Fibroblast of skin of left quadriceps (primary cell): ENCODE results near the gene PRDX2.
"Not testable (repeated sequence)": the region's sequence is repeated elsewhere in the genome, so short reads cannot be mapped to it uniquely, and the experiment has no call there.

Experiments used
- DNase-seq, 2 experiments: peaks; one replicate each; pipeline ENCODE4 v3.0.0-alpha.2; 2013; ENCODE audit warnings: low read depth in 2 of 2

The PRDX2 gene

DNA sequence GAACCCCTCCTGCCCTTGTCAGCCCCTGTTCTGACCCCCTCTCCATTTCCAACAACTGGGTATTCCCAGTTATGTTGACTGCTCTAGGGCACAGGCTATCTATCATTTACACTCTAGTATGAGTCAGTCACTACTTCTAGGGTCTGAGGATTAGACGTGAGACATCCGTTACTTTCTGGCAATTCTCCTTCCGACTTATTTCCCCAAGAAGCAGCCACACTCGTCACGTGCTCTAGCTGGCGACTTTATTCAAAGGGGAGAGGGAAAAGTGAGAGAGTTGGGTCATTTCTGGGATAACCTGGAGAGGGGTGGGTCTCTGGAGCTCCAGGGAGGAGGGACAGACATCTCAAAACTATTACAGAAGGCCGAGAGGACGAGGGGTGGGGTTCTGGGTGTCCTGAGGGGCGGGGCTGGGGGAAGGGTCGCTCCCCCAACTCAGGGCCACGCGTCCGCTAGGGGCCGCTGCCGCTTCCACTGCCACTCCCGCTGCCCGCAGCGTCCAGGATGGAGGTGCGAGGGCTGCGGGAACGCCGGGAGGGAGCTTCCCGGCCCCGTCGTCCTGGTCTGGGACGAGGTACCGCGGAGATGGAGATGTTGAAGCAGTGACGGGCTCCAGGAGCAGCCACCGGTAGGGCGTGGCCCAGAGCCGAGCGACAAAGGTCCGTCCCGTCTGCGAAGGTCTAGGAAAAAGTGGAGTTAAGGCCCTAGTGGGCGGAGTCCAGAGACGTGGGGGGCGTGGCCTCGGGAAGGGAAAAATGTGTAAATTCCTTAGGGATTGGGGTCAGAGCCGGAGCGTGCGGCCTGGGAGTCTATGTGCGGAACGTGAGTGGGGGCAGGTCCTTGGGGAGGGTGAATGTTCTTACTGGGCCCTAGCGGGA is 23.9 kb upstream of the PRDX2 start:
- no peak for DNase-seq

DNA sequence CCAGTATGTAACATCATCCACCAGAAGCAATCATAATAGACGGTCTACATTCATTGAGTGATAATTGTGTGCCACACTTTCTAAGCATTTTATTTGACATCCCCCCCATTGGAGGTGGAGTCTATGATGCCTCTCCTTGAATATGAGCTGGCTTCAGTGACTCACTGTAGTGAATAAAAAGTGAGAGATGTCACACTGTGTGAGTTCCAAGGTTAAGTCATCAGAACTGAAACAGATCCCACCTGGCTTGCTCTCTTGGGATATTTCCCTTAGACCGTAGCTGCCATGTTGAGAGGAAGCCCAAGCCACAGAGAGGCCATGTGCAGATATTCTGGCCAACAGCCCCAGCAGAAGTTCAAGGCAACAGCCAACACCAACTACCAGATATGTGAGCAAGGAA is 20.2 kb upstream of the PRDX2 start:
- DNase-seq: no peak

DNA sequence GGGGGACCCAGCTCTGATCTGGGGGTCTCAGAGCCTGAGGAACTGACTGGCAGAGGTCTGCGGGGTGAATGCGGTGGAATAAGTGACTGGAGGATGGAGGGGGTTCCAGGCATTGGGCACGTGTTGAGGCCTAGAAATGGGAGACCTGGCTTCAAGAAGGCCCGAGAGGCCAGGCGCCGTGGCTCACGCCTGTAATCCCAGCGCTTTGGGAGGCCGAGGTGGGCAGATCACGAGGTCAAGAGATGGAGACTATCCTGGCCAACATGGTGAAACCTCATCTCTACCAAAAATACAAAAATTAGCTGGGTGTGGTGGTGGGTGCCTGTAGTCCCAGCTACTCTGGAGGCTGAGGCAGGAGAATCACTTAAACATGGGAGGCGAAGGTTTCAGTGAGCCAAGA is 16.2 kb upstream of the PRDX2 start:
- DNase-seq: not testable (repeated sequence)

DNA sequence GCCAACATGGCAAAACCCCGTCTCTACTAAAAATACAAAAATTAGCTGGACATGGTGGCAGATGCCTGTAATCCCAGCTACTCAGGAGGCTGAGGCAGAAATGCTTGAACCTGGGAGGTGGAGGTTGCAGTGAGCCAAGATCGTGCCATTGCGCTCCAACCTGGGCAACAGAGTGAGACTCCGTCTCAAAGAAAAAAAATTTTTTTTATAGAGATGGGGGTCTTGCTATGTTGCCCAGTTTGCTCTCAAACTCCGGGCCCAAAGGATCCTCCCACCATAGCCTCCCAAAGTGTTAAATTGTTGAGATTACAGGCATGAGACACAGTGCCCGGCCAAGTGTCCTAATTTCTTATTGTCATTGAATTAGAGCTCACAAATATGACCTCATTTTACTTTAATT is 15.6 kb upstream of the PRDX2 start:
- not testable (repeated sequence) for DNase-seq

DNA sequence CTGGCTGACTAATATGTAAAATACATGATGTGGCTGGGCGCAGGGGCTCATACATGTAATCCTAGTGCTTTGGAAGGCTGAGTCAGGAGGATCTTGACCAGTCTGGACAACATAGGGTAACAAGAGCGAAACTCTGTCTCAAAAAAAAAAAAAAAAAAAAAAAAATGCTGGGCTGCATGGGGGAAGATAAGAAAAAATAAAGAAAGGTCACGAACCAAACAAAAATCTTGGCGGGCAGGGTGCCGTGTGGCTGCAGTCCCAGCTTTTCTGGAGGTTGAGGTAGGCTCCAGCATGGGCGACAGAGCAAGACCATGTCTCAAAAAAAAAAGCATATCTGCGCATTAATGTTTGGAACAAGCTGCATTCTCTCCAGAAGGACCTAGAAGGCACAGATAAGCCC is 13.5 kb upstream of the PRDX2 start:
- no peak for DNase-seq

DNA sequence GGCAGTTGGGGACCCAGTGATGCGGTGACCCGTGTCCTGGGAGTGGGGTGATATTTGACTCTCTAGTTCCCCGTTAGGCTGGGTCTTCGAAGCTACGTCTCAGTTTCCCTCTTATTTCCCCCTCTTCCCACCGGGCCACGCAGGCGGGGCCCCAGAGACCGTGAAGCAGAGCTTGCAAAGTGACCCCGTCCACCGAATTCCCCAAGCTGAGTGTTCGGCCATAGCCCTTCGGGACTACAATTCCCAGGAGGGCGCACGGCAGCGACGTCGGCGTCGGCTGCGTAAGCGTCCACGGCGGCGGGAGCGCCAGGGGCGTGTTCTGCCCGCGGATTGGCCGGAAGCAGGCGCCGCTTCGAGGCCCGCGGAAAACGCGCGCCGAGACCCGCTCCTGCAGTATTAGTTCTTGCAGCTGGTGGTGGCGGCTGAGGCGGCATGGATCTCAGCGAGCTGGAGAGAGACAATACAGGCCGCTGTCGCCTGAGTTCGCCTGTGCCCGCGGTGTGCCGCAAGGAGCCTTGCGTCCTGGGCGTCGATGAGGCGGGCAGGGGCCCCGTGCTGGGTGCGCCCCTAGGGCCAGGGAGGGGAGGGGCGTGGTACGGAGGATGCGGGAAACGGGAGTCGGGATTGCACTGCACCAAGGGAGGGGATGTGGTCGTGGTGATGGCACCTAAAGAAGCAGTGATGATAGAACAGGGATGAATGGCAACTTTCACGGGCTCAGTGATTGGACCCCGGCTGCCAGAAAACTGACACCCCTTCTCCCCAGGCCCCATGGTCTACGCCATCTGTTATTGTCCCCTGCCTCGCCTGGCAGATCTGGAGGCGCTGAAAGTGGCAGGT is 4.9 kb upstream of the PRDX2 start, which contains the start of gene RNASEH2A:
Gene RNASEH2A, plus strand, starts transcription at position 343 of the 840 bp plus-strand sequence. Its CDS starts 90 bp downstream, at position 433.
- DNase-seq: peak; percentile 71 to 75

DNA sequence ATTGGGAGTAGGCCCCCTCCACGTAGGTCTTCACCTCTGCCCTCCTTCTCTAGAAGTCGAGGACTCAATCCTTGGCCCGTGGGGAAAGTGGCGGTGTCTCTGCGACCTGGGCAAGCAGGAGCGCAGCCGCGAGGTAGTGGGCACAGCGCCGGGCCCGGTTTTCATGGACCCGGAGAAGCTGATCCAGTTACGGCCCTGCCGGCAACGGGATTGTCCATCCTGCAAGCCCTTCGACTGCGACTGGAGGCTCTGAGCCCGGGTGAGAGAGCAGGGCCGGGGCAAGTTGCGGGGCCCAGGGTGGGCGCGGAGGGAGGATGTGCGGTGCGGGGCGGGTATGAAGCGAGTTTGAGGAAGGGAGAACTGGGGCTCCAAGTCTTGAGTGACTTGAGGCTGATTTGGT is 2.5 kb upstream of the PRDX2 start:
- no peak for DNase-seq

DNA sequence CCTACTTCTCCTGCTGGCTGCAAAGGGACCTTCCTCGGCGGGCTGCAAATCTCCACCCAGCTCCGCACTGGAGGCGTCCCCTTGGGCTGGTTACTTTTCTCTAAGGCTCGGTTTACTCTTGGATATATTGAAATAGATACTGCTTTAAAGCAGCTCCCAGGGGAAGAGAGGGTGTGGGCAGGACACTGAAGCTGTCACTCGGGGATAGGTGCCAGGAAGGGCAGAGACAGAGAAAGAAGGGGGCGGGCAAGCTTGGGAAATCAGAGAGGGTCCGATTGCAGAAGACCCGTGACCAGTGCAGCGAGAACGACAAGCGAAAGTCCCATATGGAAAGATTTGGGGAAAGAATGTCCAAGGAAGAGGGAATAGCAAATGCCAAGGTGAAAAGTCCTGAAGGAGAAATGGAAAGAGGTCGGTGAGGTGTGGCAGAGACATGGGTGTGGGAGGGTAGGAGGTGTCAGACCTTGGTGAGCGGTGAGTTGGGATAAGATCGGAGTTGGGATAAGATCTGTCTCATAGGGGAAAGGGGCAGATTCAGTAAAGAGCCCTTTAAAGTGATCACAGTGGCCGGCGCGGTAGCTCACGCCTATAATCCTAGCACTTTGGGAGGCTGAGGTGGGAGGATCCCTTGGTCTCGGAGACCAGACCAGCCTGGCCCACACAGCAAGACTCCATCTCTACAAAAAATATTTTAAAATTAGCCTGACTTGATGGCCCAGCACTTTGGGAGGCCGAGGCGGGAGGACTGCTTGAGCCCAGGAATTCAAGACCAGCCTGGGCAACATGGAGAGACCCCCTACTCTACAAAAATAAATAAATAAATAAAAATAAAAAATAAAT is 887 bp upstream of the PRDX2 start:
- DNase-seq: no peak

DNA sequence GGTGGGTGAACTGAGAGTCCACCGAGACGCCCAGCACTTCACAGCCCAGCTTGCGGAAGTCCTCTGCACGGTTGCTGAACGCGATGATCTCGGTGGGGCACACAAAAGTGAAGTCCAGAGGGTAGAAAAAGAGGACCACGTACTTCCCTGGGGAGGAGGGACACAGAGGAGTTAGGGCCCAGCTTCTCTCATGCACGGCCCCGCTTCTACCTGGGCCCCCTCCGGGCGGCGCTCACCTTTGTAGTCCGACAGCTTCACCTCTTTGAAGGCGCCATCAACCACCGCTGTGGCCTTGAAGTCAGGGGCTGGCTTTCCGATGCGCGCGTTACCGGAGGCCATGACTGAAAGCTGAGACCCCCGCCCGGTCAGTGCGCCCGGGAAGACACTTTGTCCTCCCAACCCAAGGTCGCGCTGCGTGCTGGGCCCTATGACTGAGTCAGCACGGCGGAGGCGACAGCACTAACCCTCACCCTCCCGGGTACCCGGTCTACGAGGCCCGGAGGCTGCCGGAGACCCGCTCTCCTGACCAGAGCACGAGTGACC is 606 bp downstream of the PRDX2 start:
- DNase-seq: no peak

DNA sequence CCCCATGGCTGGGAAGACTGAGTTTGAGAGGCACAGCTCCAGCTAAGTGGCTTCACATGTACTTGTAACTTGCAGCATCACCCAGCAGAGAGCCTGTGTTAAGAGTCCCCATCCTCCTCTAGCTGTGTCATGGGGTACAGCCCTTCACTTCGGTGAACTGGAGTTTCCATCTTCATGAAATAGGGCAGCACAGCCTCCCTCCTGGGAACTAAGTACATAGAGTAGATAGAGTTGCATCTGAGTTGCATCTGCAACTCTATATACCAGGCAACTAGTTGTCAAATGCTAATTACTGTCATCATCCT is 1.2 kb downstream of the PRDX2 start:
- DNase-seq: no peak

DNA sequence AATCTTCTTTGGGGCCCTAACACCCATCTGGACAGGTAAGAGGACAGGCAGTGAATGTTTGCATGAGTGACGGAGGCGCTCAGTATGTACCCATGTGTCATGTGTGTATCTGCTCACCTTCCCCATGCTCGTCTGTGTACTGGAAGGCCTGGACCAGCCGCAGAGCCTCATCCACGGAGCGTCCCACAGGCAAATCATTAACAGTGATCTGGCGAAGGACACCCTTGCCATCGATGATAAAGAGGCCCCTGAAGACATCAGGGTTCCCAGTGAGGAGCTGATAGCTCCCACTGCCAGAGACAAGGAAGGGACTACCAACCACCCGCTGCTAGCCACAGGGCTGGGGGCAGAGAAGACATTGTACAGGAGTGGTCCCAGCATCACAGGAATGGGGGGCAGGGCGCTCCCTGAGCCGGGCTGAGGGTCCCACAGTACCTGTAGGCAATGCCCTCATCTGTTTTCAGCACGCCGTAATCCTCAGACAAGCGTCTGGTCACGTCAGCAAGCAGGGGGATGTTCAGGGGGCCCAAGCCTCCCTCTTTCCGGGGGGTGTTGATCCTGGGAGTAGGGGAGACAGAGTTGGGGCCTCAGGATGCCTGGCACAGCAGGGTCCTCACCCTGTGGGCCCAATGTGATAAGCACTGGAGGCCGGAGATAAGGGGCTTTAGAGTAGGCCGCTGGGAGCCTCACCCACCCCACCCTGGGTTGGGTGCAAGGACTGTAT is 1.7 kb downstream of the PRDX2 start:
- DNase-seq: no peak

DNA sequence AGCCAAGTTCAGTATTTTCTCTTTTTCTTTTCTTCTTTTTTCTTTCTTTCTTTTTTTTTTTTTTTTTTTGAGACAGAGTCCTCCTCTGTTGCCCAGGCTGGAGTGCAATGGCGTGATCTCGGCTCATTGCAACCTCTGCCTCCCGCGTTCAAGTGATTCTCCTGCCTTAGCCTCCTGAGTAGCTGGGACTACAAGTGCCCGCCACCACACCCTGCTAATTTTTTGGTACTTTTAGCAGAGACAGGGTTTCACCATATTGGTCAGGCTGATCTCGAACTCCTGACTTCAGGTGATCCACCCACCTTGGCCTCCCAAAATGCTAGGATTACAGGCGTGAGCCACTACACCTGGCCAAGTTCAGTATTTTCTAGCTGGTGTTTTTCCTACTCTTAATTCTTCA is 4.0 kb downstream of the PRDX2 start:
- not testable (repeated sequence) for DNase-seq

DNA sequence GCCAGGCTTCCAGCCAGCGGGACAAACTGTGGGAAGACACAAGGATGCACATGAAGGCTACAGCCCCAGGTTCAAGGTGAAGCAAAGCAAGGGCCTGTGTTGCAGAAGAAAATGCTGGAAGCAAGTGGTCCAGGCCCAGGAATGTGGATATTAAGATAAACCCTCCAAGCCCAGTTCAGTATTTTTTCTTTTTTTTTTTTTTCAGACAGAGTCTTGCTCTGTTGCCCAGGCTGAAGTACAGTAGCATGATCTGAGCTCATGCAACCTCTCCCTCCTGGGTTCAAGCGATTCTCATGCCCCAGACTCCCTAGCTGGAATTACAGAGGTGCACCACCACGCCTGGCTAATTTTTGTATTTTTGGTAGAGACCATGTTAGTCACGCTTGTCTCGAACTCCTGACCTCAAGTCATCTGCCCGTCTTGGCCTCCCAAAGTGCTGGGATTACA is 4.4 kb downstream of the PRDX2 start:
- no peak for DNase-seq

DNA sequence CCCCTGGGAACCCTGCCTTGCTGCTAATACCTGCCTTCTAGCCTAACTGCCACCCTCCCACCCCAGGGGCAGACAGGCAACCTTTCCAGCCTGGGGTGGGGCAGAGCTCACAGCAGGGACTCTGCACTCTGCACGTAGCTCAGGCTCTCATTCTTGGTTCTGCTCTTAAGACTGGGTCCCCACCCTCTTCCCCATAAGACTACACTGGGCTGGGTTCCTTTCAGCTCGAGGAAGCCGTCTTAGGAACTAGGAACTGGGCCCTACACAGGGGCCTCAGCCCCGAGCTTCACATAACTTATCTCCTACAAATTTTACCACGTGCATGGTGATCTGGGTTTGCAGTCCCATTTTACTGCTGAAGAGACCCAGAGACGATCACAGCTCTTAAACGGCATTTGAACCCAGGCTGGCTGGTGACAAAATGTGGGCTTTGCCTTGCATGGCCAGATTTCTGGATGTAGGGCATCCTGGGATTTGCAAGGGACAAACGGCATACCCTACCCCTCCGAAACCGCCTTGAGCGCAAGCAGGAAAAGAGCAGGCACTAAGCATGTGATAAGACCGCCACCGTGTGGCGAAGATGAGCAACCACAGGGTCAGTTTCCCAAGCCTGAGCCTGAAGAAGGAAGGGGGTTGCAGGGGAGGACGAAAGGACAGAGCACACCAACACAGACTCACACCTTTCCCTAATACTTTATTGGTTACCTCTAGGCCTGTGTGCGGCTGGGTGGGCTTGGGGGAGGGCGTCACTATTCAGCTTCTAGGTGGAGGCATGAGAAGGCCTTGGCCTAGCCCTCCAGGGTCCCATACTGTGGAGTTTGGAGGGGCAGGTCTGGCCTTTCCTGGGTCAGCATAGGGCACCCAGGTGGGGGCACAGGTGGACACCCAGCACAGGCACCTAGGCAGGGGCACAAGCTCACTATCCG is 5.2 kb downstream of the PRDX2 start:
- peak in 1 of 2 experiments; percentile 57 for DNase-seq

DNA sequence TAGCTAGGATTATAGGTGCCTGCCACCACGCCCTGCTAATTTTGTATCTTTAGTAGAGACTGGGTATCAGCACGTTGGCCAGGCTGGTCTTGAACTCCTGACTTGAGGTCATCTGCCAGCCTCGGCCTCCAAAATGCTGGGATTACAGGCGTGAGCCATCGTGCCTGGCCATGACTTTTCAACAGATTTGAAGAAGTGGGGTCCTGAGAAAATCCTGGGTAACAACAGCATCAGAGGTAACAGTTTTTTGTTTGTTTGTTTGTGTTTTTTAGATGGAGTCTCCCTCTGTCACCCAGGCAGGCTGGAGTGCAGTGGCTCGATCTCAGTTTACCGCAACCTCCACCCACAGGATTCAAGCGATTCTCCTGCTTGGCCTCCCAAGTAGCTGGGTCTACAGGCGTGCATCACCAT is 6.6 kb downstream of the PRDX2 start:
- no peak for DNase-seq

DNA sequence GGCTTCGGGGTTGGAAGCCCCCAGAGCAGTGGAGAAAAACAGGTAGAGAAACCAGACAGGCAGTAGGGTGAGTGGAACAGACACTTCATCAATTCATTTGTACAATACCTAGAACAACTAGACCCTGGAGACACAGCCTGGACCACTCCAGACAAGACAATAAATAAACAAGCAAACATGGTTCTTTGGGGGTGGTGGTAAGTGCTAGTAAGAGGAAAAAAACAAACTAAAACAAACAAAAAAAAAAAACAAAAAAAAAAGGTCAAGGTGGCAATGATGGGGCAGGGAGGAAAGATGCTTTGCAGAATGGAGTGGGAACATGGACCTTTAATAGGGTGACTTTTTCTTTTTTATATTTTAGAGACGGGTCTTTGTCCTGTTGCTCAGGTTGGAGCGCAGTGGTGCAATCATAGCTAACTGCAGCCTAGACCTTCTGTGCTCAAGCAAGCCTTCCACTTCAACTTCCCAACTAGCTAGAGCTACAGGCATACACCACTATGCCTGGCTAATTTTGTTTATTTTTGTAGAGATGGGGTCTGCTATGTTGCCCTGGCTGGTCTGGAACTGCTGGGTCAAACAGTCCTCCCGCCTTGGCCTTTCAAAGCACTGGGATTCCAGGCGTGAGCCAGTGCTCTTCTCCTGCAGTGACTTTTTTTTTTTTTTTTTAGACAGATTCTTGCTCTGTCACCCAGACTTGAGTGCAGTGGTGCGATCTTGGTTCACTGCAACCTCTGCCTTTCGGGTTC is 7.2 kb downstream of the PRDX2 start:
- no peak for DNase-seq

DNA sequence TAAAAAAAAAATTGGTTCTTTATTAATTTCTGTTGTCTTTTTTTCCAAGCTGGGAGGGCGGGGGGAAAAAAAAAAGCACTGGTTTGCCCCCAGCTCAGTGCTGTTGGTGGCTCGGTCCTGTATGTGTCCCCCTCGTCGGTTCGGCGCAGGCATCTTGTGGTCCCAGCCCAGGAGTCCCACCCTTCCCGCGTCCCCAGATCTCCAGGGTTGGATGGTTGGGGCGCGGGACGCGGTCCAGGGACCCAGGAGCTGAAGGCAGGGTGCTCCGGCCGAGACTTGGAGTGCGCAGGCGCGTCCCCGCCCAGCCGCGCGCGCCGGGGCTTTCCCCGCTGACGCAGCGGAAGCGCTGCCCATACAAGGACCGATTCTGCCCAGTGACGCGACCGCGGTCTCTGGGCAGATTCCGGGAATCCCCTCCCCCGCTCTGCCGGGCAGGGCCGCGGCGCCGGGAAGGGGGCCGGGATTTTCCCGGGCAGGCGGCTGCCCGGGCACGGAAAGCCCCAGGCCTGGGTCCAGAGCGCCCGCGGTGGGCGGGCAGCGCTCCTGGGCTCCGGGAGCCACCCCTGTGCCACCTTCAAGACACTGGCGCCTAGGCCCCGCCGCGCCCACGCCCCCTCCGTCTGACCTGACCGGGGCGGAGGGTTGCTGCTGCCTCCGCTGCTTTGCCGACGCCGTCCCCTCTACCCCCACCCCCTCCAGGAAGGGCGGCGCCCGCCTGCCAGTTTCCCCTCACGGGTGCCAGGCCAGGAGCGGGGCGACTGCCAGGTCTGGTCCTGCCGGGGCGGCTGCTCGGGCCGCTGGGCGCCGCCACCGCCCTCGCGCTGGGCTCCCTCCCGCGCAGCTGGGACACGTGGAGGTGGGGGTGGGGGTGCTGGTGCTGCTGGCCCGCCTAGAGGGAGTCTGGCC is 8.1 kb downstream of the PRDX2 start:
- peak; percentile 88 to 89 for DNase-seq

DNA sequence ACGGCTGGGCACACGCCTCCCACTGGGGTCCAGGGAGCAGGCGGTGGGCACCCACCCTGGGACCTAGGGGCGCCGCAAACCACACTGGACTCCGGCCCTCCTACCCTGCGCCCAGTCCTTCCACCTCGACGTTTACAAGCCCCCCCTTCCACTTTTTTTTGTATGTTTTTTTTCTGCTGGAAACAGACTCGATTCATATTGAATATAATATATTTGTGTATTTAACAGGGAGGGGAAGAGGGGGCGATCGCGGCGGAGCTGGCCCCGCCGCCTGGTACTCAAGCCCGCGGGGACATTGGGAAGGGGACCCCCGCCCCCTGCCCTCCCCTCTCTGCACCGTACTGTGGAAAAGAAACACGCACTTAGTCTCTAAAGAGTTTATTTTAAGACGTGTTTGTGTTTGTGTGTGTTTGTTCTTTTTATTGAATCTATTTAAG is 8.7 kb downstream of the PRDX2 start:
- no peak for DNase-seq
